ENCODE measurements around the gene NME3. TPM values are rescaled to one million over a fixed set of nuclear protein-coding genes. Genes with fewer than 3 reads are reported as not detected.

Gene NME3
- total RNA-seq, 1 experiment from 2014 or later: 86.8 TPM

- no peak for TF ChIP-seq USF2 (CRISPR knock-in tag; IDR thresholded peaks at IDR 0.05)
- peak; percentile 67; the same call in 1 of the 2 replicates for TF ChIP-seq ARID4B (CRISPR knock-in tag; IDR thresholded peaks at IDR 0.05; ENCODE audit: borderline replicate concordance)
Observed at GRCh38 chr16:1763521-1764511, 7.5 kb downstream of the NME3 start (continued).

- TF ChIP-seq MAX (CRISPR knock-in tag; IDR thresholded peaks at IDR 0.05) (no peak), PRRX2 (CRISPR knock-in tag; IDR thresholded peaks at IDR 0.05) (no peak), E2F5 (CRISPR knock-in tag; IDR thresholded peaks at IDR 0.05) (no peak), ZNF232 (CRISPR knock-in tag; IDR thresholded peaks at IDR 0.05) (no peak), ZNF416 (CRISPR knock-in tag; IDR thresholded peaks at IDR 0.05) (no peak), FOXK1 (CRISPR knock-in tag; IDR thresholded peaks at IDR 0.05) (no peak), GABPB1 (CRISPR knock-in tag; IDR thresholded peaks at IDR 0.05) (no peak), ZSCAN18 (CRISPR knock-in tag; IDR thresholded peaks at IDR 0.05) (no peak), SOX15 (CRISPR knock-in tag; IDR thresholded peaks at IDR 0.05) (no peak), TP53 (CRISPR knock-in tag; IDR thresholded peaks at IDR 0.05) (no peak), SMAD3 (CRISPR knock-in tag; IDR thresholded peaks at IDR 0.05; ENCODE audit: borderline replicate concordance) (no peak), HMGXB4 (CRISPR knock-in tag; IDR thresholded peaks at IDR 0.05) (no peak), CBFB (CRISPR knock-in tag; IDR thresholded peaks at IDR 0.05; ENCODE audit: low read depth) (no peak), NFE2L1 (CRISPR knock-in tag; IDR thresholded peaks at IDR 0.05) (no peak), FOXP1 (CRISPR knock-in tag; IDR thresholded peaks at IDR 0.05; ENCODE audit: borderline replicate concordance) (no peak), EMX1 (CRISPR knock-in tag; IDR thresholded peaks at IDR 0.05) (no peak), NFATC4 (CRISPR knock-in tag; IDR thresholded peaks at IDR 0.05) (no peak), MXD4 (CRISPR knock-in tag; IDR thresholded peaks at IDR 0.05; ENCODE audit: borderline replicate concordance) (no peak), OVOL2 (CRISPR knock-in tag; IDR thresholded peaks at IDR 0.05; ENCODE audit: borderline replicate concordance) (no peak), ZNF512 (CRISPR knock-in tag; IDR thresholded peaks at IDR 0.05; ENCODE audit: borderline replicate concordance) (no peak)
- DNase-seq (ENCODE audit: low spot score): peak; percentile 45
- Mint-ChIP-seq H3K4me3 (no peak overlapping the region), H3K27me3 (ENCODE audit: low read depth) (no peaks in the 10 kb centered on the region), H3K36me3 (no peaks in the 10 kb centered on the region; the same call in 1 of the 2 replicates), H3K4me1 (no peaks in the 10 kb centered on the region), H3K27ac (no peak overlapping the region), H3K9me3 (no peaks in the 10 kb centered on the region)
- ChIA-PET CTCF (interaction anchor here (0.9 to 2.5 kb wide), 4 partner anchors 10 to 57 kb away, joined by 6 to 17 read pairs (median 12); partner anchors contain the start of genes EME2, MAPK8IP3, MRPS34 and NUBP2), POLR2A (interaction anchor here (1.1 to 1.9 kb wide), 2 partner anchors 11 to 20 kb away, joined by 4 to 7 read pairs; partner anchors contain the start of genes NUBP2 and SPSB3)
- no peak for ATAC-seq
Observed at GRCh38 chr16:1762879-1763520, 8.3 kb downstream of the NME3 start.
